Brain microvascular endothelial cell (primary cell): ENCODE data around the gene MARCKSL1.

ENCODE experiments used
- DNase-seq: peaks from one replicate; pipeline ENCODE4 v3.0.0-alpha.2; 2020
- H3K27ac ChIP-seq: fragments of 250-450 bp; sonication (Bioruptor Pico); 2 replicates; pipeline ENCODE4 v1.5.1; 2020; ENCODE audit warnings: mild to moderate bottlenecking, moderate library complexity
- H3K27me3 ChIP-seq: fragments of 250-450 bp; sonication (Bioruptor Pico); replicated peaks from 2 replicates; pipeline ENCODE4 v1.5.1; 2020; ENCODE audit warnings: mild to moderate bottlenecking
- H3K36me3 ChIP-seq: fragments of 250-450 bp; sonication (Bioruptor Pico); replicated peaks from 2 replicates; pipeline ENCODE4 v1.5.1; 2020; ENCODE audit warnings: mild to moderate bottlenecking
- H3K4me3 ChIP-seq: 2 replicates; pipeline ENCODE4 v1.5.1; 2011; ENCODE audit warnings: low read depth, mild to moderate bottlenecking, control low read depth, low read length, moderate library complexity
- in situ Hi-C: cut with HindIII; loops from 2 replicates; pipeline ENCODE4 v1.10.0; 2017; ENCODE audit warnings: low sequenced_read_pairs, low pct_ligation_motif_present
- TF ChIP-seq, protein P1 (sequence below): IDR thresholded peaks from 2 replicates; pipeline ENCODE4 v1.5.1; 2011; ENCODE audit warnings: low read depth, mild to moderate bottlenecking, moderate library complexity, low read length, control low read depth, inconsistent platforms; ENCODE audit errors: missing control alignments

Gene MARCKSL1

DNA sequence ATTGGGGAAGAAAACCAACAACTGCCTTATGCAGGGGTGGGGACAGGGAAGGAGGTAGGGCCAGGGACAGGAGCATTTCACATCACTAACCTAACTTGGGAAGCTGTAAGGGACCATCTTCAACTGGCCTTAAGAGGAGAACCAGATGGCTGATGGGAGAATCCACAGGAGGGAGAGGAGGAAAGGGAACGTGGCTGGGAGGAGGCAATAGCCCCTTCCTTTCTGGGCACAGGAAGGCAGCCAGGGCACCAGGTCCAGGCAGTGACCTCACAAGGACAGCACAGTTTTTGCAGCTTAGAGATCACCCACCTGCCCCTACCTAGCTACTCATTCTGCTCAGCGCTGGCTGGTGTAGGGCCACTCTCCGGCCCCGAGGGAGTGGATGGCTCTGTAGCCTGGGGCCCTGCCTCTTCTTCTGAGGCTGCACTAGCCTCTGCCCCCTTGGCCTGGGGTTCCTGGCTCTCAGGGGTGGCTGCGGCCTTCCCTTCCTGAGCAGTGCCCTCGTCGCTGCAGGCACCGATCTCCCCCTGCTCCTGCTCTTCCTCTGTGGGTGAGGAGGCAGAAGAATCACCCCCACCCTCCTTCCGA is 1.7 kb downstream of the MARCKSL1 start:
- in situ Hi-C loops: no loop called here
- peaks cover 35% of the 10 kb centered on the region for H3K36me3 ChIP-seq
- H3K27ac ChIP-seq: no peak overlapping the region
- peak overlapping the region; percentile 73 for H3K4me3 ChIP-seq
- H3K27me3 ChIP-seq: no peaks in the 10 kb centered on the region
- TF ChIP-seq, protein P1, sequence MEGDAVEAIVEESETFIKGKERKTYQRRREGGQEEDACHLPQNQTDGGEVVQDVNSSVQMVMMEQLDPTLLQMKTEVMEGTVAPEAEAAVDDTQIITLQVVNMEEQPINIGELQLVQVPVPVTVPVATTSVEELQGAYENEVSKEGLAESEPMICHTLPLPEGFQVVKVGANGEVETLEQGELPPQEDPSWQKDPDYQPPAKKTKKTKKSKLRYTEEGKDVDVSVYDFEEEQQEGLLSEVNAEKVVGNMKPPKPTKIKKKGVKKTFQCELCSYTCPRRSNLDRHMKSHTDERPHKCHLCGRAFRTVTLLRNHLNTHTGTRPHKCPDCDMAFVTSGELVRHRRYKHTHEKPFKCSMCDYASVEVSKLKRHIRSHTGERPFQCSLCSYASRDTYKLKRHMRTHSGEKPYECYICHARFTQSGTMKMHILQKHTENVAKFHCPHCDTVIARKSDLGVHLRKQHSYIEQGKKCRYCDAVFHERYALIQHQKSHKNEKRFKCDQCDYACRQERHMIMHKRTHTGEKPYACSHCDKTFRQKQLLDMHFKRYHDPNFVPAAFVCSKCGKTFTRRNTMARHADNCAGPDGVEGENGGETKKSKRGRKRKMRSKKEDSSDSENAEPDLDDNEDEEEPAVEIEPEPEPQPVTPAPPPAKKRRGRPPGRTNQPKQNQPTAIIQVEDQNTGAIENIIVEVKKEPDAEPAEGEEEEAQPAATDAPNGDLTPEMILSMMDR: no peak
- DNase-seq: no peak

GRCh38 chr1:32333251-32333963 is 2.6 kb downstream of the MARCKSL1 start:
- peaks cover 38% of the 10 kb centered on the region for H3K36me3 ChIP-seq
- H3K27me3 ChIP-seq: no peaks in the 10 kb centered on the region
- TF ChIP-seq, protein P1: no peak
- H3K4me3 ChIP-seq: no peak overlapping the region
- DNase-seq: no peak
- in situ Hi-C loops: no loop called here
- H3K27ac ChIP-seq: no peak overlapping the region

DNA sequence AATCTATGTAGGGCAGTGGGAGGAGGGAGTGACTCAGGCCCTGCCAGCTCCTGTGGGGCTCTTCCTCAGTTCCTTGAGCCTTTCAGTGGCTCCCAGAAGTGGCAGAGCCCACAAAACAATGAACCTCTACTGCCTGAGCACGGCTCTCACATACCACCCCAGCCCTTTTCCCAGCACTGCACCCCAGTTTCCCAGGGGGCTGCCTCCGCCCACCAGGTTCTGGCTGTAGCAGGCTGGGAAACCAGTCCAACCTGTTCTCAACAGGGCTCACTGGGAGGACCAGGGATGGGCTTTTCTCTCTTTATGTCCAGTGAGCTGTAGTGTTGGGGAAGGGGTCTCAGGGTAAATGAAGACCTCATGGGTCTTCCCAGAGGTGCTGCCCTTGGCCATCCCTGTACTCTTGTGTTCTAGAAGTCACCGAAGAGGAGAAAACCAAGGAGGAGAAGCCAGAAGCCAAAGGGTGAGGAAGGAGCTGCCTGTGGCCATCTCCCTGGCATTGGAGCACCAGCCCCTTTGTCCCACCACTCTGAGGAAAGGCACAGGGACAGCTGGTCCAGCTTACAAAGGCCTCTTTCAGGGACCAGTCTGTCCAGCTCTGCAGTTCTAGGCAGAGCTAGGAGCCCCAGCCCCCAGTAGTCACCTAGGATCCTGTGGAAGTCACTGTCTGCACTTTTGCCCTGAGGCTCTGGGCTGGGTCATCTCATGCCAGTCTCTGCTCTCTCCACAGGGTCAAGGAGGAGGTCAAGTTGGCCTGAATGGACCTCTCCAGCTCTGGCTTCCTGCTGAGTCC is 3.5 kb downstream of the MARCKSL1 start:
- Histone ChIP-seq H3K27ac (no peak overlapping the region), H3K36me3 (peaks cover 43% of the 10 kb centered on the region), H3K4me3 (no peak overlapping the region), H3K27me3 (no peaks in the 10 kb centered on the region)
- in situ Hi-C loops: no loop called here
- no peak for DNase-seq
- TF ChIP-seq, protein P1: no peak

DNA sequence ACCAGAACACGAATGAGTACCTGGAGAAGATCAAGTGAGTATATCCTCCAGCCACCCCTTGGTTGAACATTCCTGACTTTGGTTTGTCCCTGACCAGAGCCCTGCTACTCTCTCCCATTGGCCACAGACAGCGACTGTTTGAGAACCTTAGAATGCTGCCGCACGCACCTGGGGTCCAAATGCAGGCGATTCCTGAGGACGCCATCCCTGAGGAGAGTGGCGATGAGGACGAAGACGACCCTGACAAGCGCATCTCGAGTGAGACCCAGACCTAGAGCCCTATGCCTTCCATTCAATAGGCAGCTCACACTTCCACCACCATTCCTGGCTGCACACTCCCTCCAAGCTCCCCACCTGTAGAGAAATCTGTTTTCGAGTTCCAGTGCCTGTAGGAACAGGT is 4.5 kb downstream of the MARCKSL1 start:
- in situ Hi-C loops: no loop called here
- Histone ChIP-seq H3K27ac (no peak overlapping the region), H3K36me3 (peaks cover 48% of the 10 kb centered on the region), H3K27me3 (no peaks in the 10 kb centered on the region), H3K4me3 (no peak overlapping the region)
- no peak for DNase-seq
- TF ChIP-seq, protein P1: no peak

DNA sequence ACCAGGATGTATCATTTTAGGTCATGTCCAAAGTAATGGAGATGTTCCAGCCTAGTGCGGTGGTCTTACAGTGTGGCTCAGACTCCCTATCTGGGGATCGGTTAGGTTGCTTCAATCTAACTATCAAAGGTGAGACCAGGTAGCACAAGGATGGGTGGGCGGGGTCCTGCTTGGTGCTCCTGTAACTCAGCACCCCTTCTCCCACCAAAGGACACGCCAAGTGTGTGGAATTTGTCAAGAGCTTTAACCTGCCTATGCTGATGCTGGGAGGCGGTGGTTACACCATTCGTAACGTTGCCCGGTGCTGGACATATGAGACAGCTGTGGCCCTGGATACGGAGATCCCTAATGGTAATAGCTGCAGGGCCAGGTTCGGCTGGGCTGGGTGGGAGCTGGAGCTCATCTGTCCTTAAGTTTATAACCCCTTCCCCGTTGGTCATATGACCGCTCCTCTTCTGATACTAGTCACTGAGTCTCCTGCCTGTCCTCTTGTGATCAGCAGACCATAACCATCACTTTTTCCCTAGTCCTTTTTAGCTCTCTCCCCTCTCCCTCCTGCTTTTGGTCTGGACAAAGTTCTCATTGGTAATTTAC is 5.4 kb downstream of the MARCKSL1 start:
- no peak overlapping the region for H3K4me3 ChIP-seq
- TF ChIP-seq, protein P1: no peak
- no peak for DNase-seq
- H3K27ac ChIP-seq: no peak overlapping the region
- no peaks in the 10 kb centered on the region for H3K27me3 ChIP-seq
- in situ Hi-C loops: no loop called here
- H3K36me3 ChIP-seq: peaks cover 48% of the 10 kb centered on the region
